GM12878 (cell line): Measurements from ENCODE around the gene TMCO6. TPM values are rescaled to one million over a fixed set of nuclear protein-coding genes. Genes with fewer than 3 reads are reported as not detected.

Experiments
- ATAC-seq: fragments of 200-7000 bp; cut with Tn5 transposase; 3 replicates; pipeline ENCODE4 v1.9.1; 2020; ENCODE audit warnings: mild to moderate bottlenecking, moderate library complexity
- BruUV-seq: library from RNA; stranded (reverse); fragments of 400-500 nt; replicated peaks from 2 replicates; lab custom pipeline; 2021; lab: Mats Ljungman, UMichigan
- CTCF ChIA-PET: fragments of 300-600 bp; sonication (Branson Sonifier 250); formaldehyde crosslinking; extraction: SDS; loops from one replicate; lab custom pipeline; 2021; ENCODE audit warnings: inconsistent platforms; lab: Yijun Ruan, JAX
- POLR2A ChIA-PET: fragments of 350-600 bp; formaldehyde crosslinking; extraction: SDS; loops from one replicate; lab custom pipeline; 2021; ENCODE audit warnings: inconsistent platforms; lab: Charles Lee
- RAD21 ChIA-PET: fragments of 300-600 bp; sonication (Branson Sonifier 250); formaldehyde crosslinking; loops from one replicate; lab custom pipeline; 2023; ENCODE audit warnings: antibody characterized with exemption; ENCODE audit not compliant: unreplicated experiment; lab: Charles Lee
- SMC1A ChIA-PET: fragments of 300-600 bp; sonication (Branson Sonifier 250); formaldehyde crosslinking; loops from one replicate; lab custom pipeline; 2023; ENCODE audit not compliant: unreplicated experiment, uncharacterized antibody; lab: Charles Lee
- DNase-seq: peaks from one replicate; pipeline ENCODE4 v3.0.0-alpha.2; 2011; ENCODE audit warnings: low read depth, low spot score
- FAIRE-seq: peaks from 3 replicates; lab custom pipeline; 2011; peaks lifted over from hg19 to GRCh38; lab: Jason Lieb, UNC
- H2AFZ ChIP-seq: 2 replicates; pipeline ENCODE4 v1.6.0; 2011; ENCODE audit warnings: low read depth, low read length, control low read depth; ENCODE audit not compliant: control insufficient read depth
- H3K27ac ChIP-seq: 2 replicates; pipeline ENCODE4 v1.5.1; 2011; ENCODE audit warnings: control low read depth; ENCODE audit not compliant: control insufficient read depth, insufficient read depth
- H3K27me3 ChIP-seq, 2 experiments: replicated peaks in 1 of 2; 2 replicates each; pipeline versions ENCODE4 v1.6.0 to v1.6.1; 2011; ENCODE audit warnings: low read length in 1 of 2; ENCODE audit not compliant: control insufficient read depth in 2 of 2, insufficient read depth in 2 of 2
- H3K36me3 ChIP-seq, 2 experiments: 2 replicates each; pipeline ENCODE4 v1.5.1; 2011; ENCODE audit warnings: low read length in 1 of 2; ENCODE audit not compliant: control insufficient read depth in 2 of 2, insufficient read depth in 2 of 2
- H3K4me1 ChIP-seq: 2 replicates; pipeline ENCODE4 v1.6.1; 2011; ENCODE audit warnings: mild to moderate bottlenecking, low read length, moderate library complexity, mixed read lengths; ENCODE audit not compliant: control insufficient read depth, insufficient read depth
- H3K4me2 ChIP-seq: 2 replicates; pipeline ENCODE4 v1.6.0; 2011; ENCODE audit warnings: control low read depth; ENCODE audit not compliant: control insufficient read depth, insufficient read depth
- H3K4me3 ChIP-seq: fragments of 200-600 bp; sonication (generic); 2 replicates; pipeline ENCODE4 v1.5.1; 2016
- H3K79me2 ChIP-seq: 2 replicates; pipeline ENCODE4 v1.6.0; 2011; ENCODE audit warnings: low read length; ENCODE audit not compliant: control insufficient read depth, insufficient read depth
- H3K9ac ChIP-seq: 2 replicates; pipeline ENCODE4 v1.8.0; 2011; ENCODE audit warnings: low read length, control low read depth, mixed read lengths; ENCODE audit not compliant: control insufficient read depth, insufficient read depth
- H3K9me3 ChIP-seq: replicated peaks from 3 replicates; pipeline ENCODE4 v1.5.1; 2011; ENCODE audit warnings: mild to moderate bottlenecking, low read length; ENCODE audit not compliant: control insufficient read depth, insufficient read depth
- H4K20me1 ChIP-seq: 2 replicates; pipeline ENCODE4 v1.6.0; 2011; ENCODE audit not compliant: control insufficient read depth, insufficient read depth
- DPF2 ChIP-seq: fragments of 450-650 bp; IDR thresholded peaks from 2 replicates; pipeline ENCODE4 v1.6.1; 2017; ENCODE audit warnings: mild to moderate bottlenecking
- EGR1 ChIP-seq, 2 experiments: IDR thresholded peaks; 1 replicate in 1 of 2; 2 replicates in 1 of 2; pipeline ENCODE4 v1.6.1; 2011 to 2012; ENCODE audit warnings: low read depth in 2 of 2, low read length in 2 of 2, borderline replicate concordance in 1 of 2, mild to moderate bottlenecking in 1 of 2, moderate library complexity in 1 of 2
- FOS ChIP-seq: IDR thresholded peaks from 3 replicates; pipeline ENCODE4 v1.6.1; 2011; ENCODE audit warnings: borderline replicate concordance; ENCODE audit not compliant: insufficient read length; ENCODE audit errors: extremely low read depth
- MEF2A ChIP-seq: IDR thresholded peaks from 2 replicates; pipeline ENCODE4 v1.6.1; 2011; ENCODE audit warnings: low read depth, mild to moderate bottlenecking, low read length, moderate library complexity; ENCODE audit not compliant: insufficient read depth
- NFXL1 ChIP-seq: fragments of 450-650 bp; IDR thresholded peaks from 2 replicates; pipeline ENCODE4 v1.6.1; 2017; ENCODE audit warnings: antibody characterized with exemption, mild to moderate bottlenecking, borderline replicate concordance
- STAT3 ChIP-seq: IDR thresholded peaks from 2 replicates; pipeline ENCODE4 v1.6.1; 2011; ENCODE audit warnings: low read depth, low read length, improper control_type of control experiment
- SUPT20H ChIP-seq: IDR thresholded peaks from 2 replicates; pipeline ENCODE4 v1.6.1; 2011; ENCODE audit warnings: low read depth, mild to moderate bottlenecking, low read length, moderate library complexity, borderline replicate concordance; ENCODE audit not compliant: control insufficient read depth
- TAF1 ChIP-seq: IDR thresholded peaks from 2 replicates; pipeline ENCODE4 v1.6.1; 2011; ENCODE audit warnings: mild to moderate bottlenecking, low read depth, low read length, borderline replicate concordance
- ZNF217 ChIP-seq: fragments of 450-650 bp; IDR thresholded peaks from 2 replicates; pipeline ENCODE4 v1.6.1; 2017; ENCODE audit warnings: antibody characterized with exemption, mild to moderate bottlenecking
- WGBS: methylation state at CpG from one replicate; pipeline ENCODE4 v1.1.6; 2016; ENCODE audit warnings: low lambda C conversion rate; ENCODE audit not compliant: insufficient replicate concordance, insufficient coverage; ENCODE audit errors: missing lambda C conversion rate; 5-methylcytosine and 5-hydroxymethylcytosine counted together
- in situ Hi-C: fragments of 300-500 bp; cut with MboI; formaldehyde crosslinking; loops from 9 replicates; pipeline ENCODE4 v1.14.3; 2018; ENCODE audit warnings: mixed read lengths
- intact Hi-C: fragments of 100-400 bp; cut with micrococcal nuclease; formaldehyde crosslinking; loops from one replicate; pipeline ENCODE4 v1.14.2; 2022; ENCODE audit not compliant: unreplicated experiment
- polyA plus RNA-seq, 11 experiments: library from polyadenylated mRNA; depleted of rRNA in 4 of 11; unstranded in 6 of 11; stranded (reverse) in 5 of 11; fragments of >200 nt; fragmentation: Nextera tagmentation in 4 of 11; fragmentation: Illumina TruSeq in 1 of 11; extraction: Ambion mirVana in 4 of 11; extraction: Trizol in 1 of 11; gene quantifications; 1 replicate in 1 of 11; 2 replicates in 10 of 11; pipeline versions ENCODE4 v1.2.1 to v1.2.3, GENCODE V29; 2011 to 2016; ENCODE audit warnings: inconsistent platforms in 2 of 11, missing spikeins in 2 of 11, low read depth in 1 of 11
- total RNA-seq, 4 experiments: library from RNA; depleted of rRNA in 3 of 4; stranded (reverse); fragments of >200 nt in 3 of 4; fragmentation: Illumina TruSeq in 1 of 4; extraction: Trizol in 1 of 4; gene quantifications; 2 replicates each; pipeline versions ENCODE4 v1.2.1 to v1.2.3, GENCODE V29; 2013 to 2021
- TF ChIP-seq, protein P1 (sequence below): fragments of 450-650 bp; IDR thresholded peaks from 2 replicates; pipeline ENCODE4 v1.6.1; 2017; ENCODE audit warnings: mild to moderate bottlenecking, moderate library complexity
- TF ChIP-seq, protein P2 (sequence below): IDR thresholded peaks from 2 replicates; pipeline ENCODE4 v1.6.1; 2012; ENCODE audit warnings: low read depth, low read length, improper control_type of control experiment
- TF ChIP-seq, protein P3 (sequence below): fragments of 450-650 bp; formaldehyde crosslinking; IDR thresholded peaks from 2 replicates; pipeline ENCODE4 v1.4.0; 2020; ENCODE audit warnings: mild to moderate bottlenecking, moderate library complexity

TMCO6 gene
- total and polyA plus RNA-seq, 10 of the 15 experiments (the other 5 are each of a cell fraction or from before 2014, with no cell fraction given), result 4.1 to 21.6 (median 11.7) TPM

DNA sequence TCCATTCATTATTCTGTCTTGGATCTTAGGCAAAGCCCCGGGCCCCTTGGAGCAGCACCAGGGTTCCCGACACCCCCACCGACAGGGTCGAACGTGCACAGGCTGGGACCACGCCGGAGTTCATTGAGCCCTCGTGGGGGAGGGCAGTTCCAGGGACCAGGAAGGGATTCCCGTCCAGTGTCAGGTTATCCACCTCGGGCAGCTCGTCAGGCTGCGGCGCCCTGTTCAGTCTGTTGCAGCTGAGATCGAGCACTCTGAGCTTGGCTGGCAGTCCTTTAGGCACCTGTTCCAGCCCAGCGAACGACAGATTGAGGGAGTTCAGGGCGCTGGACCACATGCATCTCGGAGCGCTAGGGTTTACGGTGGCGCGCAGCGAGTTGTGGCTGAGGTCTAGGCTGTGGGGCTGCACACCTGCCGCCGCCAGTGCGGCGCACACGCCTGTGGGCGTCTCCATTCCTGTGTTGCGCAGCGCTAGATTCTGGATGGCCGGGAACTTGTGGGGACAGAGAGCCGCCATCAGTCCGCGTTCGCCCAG, 7.4 kb upstream of the TMCO6 start (continued):
- TF ChIP-seq, protein P1, sequence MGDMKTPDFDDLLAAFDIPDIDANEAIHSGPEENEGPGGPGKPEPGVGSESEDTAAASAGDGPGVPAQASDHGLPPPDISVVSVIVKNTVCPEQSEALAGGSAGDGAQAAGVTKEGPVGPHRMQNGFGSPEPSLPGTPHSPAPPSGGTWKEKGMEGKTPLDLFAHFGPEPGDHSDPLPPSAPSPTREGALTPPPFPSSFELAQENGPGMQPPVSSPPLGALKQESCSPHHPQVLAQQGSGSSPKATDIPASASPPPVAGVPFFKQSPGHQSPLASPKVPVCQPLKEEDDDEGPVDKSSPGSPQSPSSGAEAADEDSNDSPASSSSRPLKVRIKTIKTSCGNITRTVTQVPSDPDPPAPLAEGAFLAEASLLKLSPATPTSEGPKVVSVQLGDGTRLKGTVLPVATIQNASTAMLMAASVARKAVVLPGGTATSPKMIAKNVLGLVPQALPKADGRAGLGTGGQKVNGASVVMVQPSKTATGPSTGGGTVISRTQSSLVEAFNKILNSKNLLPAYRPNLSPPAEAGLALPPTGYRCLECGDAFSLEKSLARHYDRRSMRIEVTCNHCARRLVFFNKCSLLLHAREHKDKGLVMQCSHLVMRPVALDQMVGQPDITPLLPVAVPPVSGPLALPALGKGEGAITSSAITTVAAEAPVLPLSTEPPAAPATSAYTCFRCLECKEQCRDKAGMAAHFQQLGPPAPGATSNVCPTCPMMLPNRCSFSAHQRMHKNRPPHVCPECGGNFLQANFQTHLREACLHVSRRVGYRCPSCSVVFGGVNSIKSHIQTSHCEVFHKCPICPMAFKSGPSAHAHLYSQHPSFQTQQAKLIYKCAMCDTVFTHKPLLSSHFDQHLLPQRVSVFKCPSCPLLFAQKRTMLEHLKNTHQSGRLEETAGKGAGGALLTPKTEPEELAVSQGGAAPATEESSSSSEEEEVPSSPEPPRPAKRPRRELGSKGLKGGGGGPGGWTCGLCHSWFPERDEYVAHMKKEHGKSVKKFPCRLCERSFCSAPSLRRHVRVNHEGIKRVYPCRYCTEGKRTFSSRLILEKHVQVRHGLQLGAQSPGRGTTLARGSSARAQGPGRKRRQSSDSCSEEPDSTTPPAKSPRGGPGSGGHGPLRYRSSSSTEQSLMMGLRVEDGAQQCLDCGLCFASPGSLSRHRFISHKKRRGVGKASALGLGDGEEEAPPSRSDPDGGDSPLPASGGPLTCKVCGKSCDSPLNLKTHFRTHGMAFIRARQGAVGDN, result no peak

DNA sequence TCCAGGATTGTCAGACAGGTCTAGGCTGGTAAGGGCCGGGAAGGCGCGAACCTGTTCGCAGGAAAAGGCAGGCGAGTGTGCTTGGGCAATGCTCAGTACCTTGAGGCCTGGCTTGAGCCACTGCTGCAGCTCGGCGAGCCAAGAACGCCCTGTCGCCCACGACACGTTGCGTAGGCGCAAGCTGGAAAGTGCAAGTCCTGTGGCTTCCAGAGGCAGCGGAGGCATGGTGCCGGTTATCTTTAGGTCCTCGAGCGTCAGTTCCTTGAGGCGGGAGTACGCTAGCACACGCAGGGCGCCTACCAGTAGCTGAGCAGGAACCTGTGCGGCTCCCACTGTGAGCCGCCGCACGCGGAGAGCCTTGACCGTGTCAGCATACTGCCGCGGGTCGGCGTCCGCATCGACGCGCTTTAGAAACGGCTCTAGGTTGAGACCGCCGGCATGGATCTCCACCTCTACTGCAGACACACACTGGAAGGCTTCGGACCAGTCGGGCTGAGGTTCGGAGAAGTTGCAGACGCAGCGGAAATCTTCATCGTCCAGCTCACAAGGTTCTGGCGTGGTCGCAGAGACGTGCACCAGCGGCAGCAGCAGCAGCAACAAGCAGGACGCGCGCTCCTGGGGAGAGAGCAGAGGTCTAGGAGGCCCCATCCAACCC, 6.8 kb upstream of the TMCO6 start:
- Histone ChIP-seq H3K27ac (no peak overlapping the region), H3K9ac (peak overlapping the region; percentile 35; the same call in 1 of the 2 replicates), H3K79me2 (no peaks in the 10 kb centered on the region), H3K4me2 (peak overlapping the region; percentile 99), H4K20me1 (no peaks in the 10 kb centered on the region), H2AFZ (peak overlapping the region; percentile 91), H3K9me3 (peaks cover 1% of the 10 kb centered on the region; the same call in 1 of the 3 replicates), H3K36me3 (no peaks in the 10 kb centered on the region), H3K4me3 (peak overlapping the region; percentile 58), H3K4me1 (peaks cover 13% of the 10 kb centered on the region), H3K27me3 (peaks cover 3 to 4% of the 10 kb centered on the region in 2 experiments; a peak in 2 of 4 replicates)
- intact Hi-C loops, result no loop called here
- CTCF ChIA-PET, result interaction anchor here (0.5 to 1.2 kb wide), 2 partner anchors 259 to 283 kb away, joined by 5 to 13 read pairs; no protein-coding TSS in a partner anchor
- peak; percentile 71 for ATAC-seq
- no TSS peak for BruUV-seq
- POLR2A ChIA-PET, result no interaction called here
- SMC1A ChIA-PET, result interaction anchor here (0.5 kb wide), 1 partner anchor 24 kb away, joined by 3 read pairs; no protein-coding TSS in a partner anchor
- FAIRE-seq, result no peak
- WGBS, result 16% methylated on average over 51 of the region's 51 CpGs
- in situ Hi-C loops, result no loop called here
- RAD21 ChIA-PET, result interaction anchor here (0.8 to 1.2 kb wide), 5 partner anchors 10 to 260 kb away, joined by 3 read pairs; no protein-coding TSS in a partner anchor
- no peak for DNase-seq
- TF ChIP-seq ZNF217, result no peak
- TF ChIP-seq DPF2, result no peak
- no peak for TF ChIP-seq FOS
- no peak for TF ChIP-seq NFXL1
- TF ChIP-seq TAF1, result peak; percentile 31; the same call in 1 of the 2 replicates
- TF ChIP-seq, protein P2, sequence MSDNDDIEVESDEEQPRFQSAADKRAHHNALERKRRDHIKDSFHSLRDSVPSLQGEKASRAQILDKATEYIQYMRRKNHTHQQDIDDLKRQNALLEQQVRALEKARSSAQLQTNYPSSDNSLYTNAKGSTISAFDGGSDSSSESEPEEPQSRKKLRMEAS, result peak; percentile 64
- TF ChIP-seq, protein P3, sequence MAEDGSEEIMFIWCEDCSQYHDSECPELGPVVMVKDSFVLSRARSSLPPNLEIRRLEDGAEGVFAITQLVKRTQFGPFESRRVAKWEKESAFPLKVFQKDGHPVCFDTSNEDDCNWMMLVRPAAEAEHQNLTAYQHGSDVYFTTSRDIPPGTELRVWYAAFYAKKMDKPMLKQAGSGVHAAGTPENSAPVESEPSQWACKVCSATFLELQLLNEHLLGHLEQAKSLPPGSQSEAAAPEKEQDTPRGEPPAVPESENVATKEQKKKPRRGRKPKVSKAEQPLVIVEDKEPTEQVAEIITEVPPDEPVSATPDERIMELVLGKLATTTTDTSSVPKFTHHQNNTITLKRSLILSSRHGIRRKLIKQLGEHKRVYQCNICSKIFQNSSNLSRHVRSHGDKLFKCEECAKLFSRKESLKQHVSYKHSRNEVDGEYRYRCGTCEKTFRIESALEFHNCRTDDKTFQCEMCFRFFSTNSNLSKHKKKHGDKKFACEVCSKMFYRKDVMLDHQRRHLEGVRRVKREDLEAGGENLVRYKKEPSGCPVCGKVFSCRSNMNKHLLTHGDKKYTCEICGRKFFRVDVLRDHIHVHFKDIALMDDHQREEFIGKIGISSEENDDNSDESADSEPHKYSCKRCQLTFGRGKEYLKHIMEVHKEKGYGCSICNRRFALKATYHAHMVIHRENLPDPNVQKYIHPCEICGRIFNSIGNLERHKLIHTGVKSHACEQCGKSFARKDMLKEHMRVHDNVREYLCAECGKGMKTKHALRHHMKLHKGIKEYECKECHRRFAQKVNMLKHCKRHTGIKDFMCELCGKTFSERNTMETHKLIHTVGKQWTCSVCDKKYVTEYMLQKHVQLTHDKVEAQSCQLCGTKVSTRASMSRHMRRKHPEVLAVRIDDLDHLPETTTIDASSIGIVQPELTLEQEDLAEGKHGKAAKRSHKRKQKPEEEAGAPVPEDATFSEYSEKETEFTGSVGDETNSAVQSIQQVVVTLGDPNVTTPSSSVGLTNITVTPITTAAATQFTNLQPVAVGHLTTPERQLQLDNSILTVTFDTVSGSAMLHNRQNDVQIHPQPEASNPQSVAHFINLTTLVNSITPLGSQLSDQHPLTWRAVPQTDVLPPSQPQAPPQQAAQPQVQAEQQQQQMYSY (CRISPR knock-in tag), result no peak
- no peak for TF ChIP-seq STAT3
- TF ChIP-seq SUPT20H, result no peak
- TF ChIP-seq EGR1 (IDR thresholded peaks at IDR 0.05; ENCODE audit: borderline replicate concordance in 1 of 2, low read depth in 2 of 2, low read length in 2 of 2), result peak in 1 of 2 experiments; percentile 52; a peak in 1 of 3 replicates
- TF ChIP-seq MEF2A, result no peak
